ENCODE results near the gene PCNT. TPM values are rescaled to one million over a fixed set of nuclear protein-coding genes. Genes with fewer than 3 reads are reported as not detected.
"Not testable (repeated sequence)": the region's sequence is repeated elsewhere in the genome, so short reads cannot be mapped to it uniquely, and the experiment has no call there.

Gene PCNT
- total RNA-seq, 1 donor from 2014 or later: 55.8 TPM

- peaks cover 30% of the 10 kb centered on the region for H3K4me1 Mint-ChIP-seq (ENCODE audit: low read depth)
- H3K4me3 Mint-ChIP-seq (ENCODE audit: low read depth): peak overlapping the region; percentile 54
- H3K36me3 Mint-ChIP-seq (ENCODE audit: low read depth): peaks cover 44% of the 10 kb centered on the region
- peak overlapping the region; percentile 17 for H3K27ac Mint-ChIP-seq
- no peak for DNase-seq (ENCODE audit: low spot score)
- no peaks in the 10 kb centered on the region for H3K9me3 Mint-ChIP-seq
- no peaks in the 10 kb centered on the region for H3K27me3 Mint-ChIP-seq (ENCODE audit: low read depth)
- intact Hi-C loops (cut with micrococcal nuclease): no loop called here
These were observed 132.8 kb downstream of the PCNT start for GRCh38 chr21:46456750-46457149.

DNA sequence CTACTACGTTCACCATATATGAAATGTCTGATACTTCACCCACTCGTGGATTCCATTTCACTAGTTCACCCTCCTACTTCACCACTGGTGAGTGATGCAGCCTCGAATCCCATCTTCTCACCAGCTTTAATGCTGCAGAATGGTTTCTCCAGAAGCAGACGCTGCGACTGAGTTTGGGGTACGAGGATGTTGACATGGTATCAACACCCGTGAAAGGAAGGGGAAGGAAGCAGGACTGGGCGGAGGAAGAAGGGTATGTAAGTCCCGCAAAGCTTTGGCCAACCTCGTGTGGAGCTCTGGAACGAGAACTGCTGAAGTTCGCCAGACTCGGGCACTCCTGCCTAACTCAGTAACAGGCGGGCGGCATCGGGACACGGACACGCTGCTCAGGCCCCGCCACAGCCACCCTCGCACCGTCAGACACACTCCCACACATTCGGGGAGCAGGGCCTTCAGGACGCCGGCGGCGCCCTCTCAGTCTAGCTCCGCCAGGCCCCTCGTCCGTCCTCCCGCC, 133.9 kb downstream of the PCNT start:
- intact Hi-C loops (cut with micrococcal nuclease): loop anchor here (1.0 kb wide), 2 partner anchors 133 to 177 kb away; partner anchors contain the start of gene PRMT2
- Mint-ChIP-seq H3K36me3 (ENCODE audit: low read depth) (peaks cover 36% of the 10 kb centered on the region), H3K4me3 (ENCODE audit: low read depth) (peak overlapping the region; percentile 94), H3K27me3 (ENCODE audit: low read depth) (no peaks in the 10 kb centered on the region), H3K4me1 (ENCODE audit: low read depth) (peaks cover 30% of the 10 kb centered on the region), H3K27ac (peak overlapping the region; percentile 93), H3K9me3 (no peaks in the 10 kb centered on the region)
- no peak for DNase-seq (ENCODE audit: low spot score)

DNA sequence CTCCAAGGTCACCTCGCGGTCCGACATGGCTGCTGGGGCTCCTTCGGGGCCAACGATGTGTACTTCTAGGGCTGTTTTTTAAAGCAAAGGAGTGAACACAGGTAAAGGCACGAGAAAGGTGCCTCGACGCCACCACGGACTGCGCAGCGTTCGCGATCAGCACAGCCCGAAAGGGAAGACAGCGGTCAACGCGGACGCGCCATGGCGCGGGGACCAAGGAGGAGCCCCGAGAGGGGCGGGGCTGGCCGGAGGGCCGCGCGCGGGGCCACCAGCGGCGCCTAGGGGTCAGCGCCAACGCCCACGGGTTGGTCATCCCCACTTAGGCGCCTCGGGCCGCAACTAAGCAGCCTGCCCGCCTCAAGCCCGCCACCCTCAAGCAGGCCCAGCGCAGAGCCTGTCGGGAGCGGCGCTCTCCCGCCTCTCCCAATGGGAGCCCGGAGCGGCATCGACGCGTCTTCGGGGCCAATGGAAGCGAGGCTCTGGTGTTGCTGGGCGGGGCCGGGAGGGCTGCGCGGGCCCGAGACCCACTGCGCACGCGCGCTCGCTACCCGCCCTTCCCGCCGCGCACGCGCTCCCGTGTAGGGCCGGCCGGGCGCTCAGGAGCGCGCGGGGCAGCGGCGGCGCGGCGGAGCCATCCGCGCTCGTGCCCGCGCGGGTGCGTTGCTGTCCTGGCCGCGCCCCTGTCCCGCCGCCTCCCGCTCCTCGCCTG, 134.5 kb downstream of the PCNT start, which contains the start of gene DIP2A:
Gene DIP2A (plus strand): TSS at position 577 of the 709 bp plus-strand sequence. CDS start 241 bp downstream, outside the sequence.
- Mint-ChIP-seq H3K4me1 (ENCODE audit: low read depth) (peaks cover 30% of the 10 kb centered on the region), H3K36me3 (ENCODE audit: low read depth) (peaks cover 38% of the 10 kb centered on the region), H3K4me3 (ENCODE audit: low read depth) (peak within 1 kb of the TSS; percentile 94), H3K27ac (peak within 1 kb of the TSS; percentile 93), H3K9me3 (no peaks in the 10 kb centered on the region), H3K27me3 (ENCODE audit: low read depth) (no peaks in the 10 kb centered on the region)
- intact Hi-C loops (cut with micrococcal nuclease): loop anchor here (1.0 kb wide), 2 partner anchors 133 to 177 kb away; partner anchors contain the start of gene PRMT2
- DNase-seq (ENCODE audit: low spot score): peak; percentile 94

DNA sequence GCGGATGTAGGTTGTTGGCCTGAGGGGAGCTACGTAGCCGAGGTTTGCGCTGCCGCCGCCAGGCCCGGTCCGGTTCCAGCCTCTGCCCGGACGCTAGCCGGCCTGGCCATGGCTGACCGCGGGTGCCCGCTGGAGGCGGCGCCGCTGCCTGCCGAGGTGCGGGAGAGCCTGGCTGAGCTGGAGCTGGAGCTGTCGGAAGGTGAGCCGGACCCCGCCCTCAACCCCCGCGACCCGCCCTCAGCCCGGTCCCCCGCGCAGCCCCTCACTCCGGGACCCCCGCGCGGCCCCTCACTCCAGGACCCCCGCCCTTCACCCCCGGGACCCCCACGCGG, 135.0 kb downstream of the PCNT start:
- Mint-ChIP-seq H3K4me1 (ENCODE audit: low read depth) (peaks cover 30% of the 10 kb centered on the region), H3K4me3 (ENCODE audit: low read depth) (peak overlapping the region; percentile 78), H3K27ac (no peak overlapping the region), H3K27me3 (ENCODE audit: low read depth) (no peaks in the 10 kb centered on the region), H3K36me3 (ENCODE audit: low read depth) (peaks cover 38% of the 10 kb centered on the region), H3K9me3 (no peaks in the 10 kb centered on the region)
- intact Hi-C loops (cut with micrococcal nuclease): no loop called here
- DNase-seq (ENCODE audit: low spot score): no peak

DNA sequence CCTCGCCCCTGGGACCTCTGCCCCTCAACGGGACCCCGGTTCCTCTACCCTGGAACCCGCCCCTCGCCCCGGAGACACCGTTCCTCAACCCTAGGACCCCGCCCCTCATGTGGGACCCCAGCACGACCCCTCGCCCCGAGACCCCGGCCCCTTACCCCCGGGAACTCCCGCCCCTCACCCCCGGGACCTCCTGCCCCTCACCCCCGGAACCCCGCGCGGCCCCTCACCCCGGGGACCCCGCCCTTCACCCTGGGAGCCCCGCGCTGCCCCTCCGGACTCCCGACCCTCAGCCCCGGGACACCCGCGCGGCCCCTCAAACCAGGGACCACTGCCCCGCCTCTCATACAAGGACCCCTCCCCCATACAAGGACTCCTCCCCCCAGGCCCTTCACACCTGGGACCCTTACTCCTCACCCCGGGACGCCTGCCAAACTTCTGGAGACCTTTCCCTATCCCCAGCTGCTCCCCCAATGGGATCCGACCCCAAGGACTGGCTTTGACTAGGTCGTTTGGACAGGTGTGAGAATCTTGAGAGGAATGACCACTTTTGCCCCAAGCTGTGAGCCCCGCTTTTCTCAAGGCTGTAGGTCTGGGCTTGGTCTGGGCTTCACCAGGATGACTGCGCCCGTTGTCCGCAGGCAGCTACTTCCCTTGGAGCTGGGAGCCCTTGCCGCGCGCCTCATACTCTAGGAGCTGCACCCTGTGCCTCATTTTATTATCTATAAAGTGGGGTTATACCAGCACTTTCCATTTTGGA, 135.6 kb downstream of the PCNT start:
- H3K4me1 Mint-ChIP-seq (ENCODE audit: low read depth): peaks cover 30% of the 10 kb centered on the region
- no peak for DNase-seq (ENCODE audit: low spot score)
- intact Hi-C loops (cut with micrococcal nuclease): no loop called here

GRCh38 chr21:46461909-46462308, 138.0 kb downstream of the PCNT start:
- H3K4me1 Mint-ChIP-seq (ENCODE audit: low read depth): peaks cover 13% of the 10 kb centered on the region
- intact Hi-C loops (cut with micrococcal nuclease): no loop called here

More for the DNA sequence above, 135.6 kb downstream of the PCNT start:
- H3K27me3 Mint-ChIP-seq (ENCODE audit: low read depth): no peaks in the 10 kb centered on the region
- peaks cover 38% of the 10 kb centered on the region for H3K36me3 Mint-ChIP-seq (ENCODE audit: low read depth)
- H3K9me3 Mint-ChIP-seq: no peaks in the 10 kb centered on the region
- peak overlapping the region; percentile 87 for H3K27ac Mint-ChIP-seq
- peak overlapping the region; percentile 89 for H3K4me3 Mint-ChIP-seq (ENCODE audit: low read depth)

GRCh38 chr21:46465153-46465552, 141.2 kb downstream of the PCNT start:
- H3K36me3 Mint-ChIP-seq (ENCODE audit: low read depth): peaks cover 22% of the 10 kb centered on the region
- DNase-seq (ENCODE audit: low spot score); H3K9me3 Mint-ChIP-seq; H3K27ac Mint-ChIP-seq; intact Hi-C loops (cut with micrococcal nuclease); H3K27me3 Mint-ChIP-seq (ENCODE audit: low read depth); H3K4me3 Mint-ChIP-seq (ENCODE audit: low read depth); H3K4me1 Mint-ChIP-seq (ENCODE audit: low read depth): not testable (repeated sequence)

More at GRCh38 chr21:46461909-46462308, 138.0 kb downstream of the PCNT start:
- DNase-seq (ENCODE audit: low spot score): no peak
- no peak overlapping the region for H3K27ac Mint-ChIP-seq
- no peak overlapping the region for H3K4me3 Mint-ChIP-seq (ENCODE audit: low read depth)
- peaks cover 25% of the 10 kb centered on the region for H3K36me3 Mint-ChIP-seq (ENCODE audit: low read depth)
- H3K9me3 Mint-ChIP-seq: no peaks in the 10 kb centered on the region
- no peaks in the 10 kb centered on the region for H3K27me3 Mint-ChIP-seq (ENCODE audit: low read depth)

- H3K27ac Mint-ChIP-seq: no peak overlapping the region
- H3K36me3 Mint-ChIP-seq (ENCODE audit: low read depth): peaks cover 22% of the 10 kb centered on the region
- H3K4me1 Mint-ChIP-seq (ENCODE audit: low read depth): peaks cover 5% of the 10 kb centered on the region
- no peaks in the 10 kb centered on the region for H3K27me3 Mint-ChIP-seq (ENCODE audit: low read depth)
- no peak for DNase-seq (ENCODE audit: low spot score)
- intact Hi-C loops (cut with micrococcal nuclease): no loop called here
- no peak overlapping the region for H3K4me3 Mint-ChIP-seq (ENCODE audit: low read depth)
- no peaks in the 10 kb centered on the region for H3K9me3 Mint-ChIP-seq
These were observed 141.7 kb downstream of the PCNT start for GRCh38 chr21:46465651-46466050.

DNA sequence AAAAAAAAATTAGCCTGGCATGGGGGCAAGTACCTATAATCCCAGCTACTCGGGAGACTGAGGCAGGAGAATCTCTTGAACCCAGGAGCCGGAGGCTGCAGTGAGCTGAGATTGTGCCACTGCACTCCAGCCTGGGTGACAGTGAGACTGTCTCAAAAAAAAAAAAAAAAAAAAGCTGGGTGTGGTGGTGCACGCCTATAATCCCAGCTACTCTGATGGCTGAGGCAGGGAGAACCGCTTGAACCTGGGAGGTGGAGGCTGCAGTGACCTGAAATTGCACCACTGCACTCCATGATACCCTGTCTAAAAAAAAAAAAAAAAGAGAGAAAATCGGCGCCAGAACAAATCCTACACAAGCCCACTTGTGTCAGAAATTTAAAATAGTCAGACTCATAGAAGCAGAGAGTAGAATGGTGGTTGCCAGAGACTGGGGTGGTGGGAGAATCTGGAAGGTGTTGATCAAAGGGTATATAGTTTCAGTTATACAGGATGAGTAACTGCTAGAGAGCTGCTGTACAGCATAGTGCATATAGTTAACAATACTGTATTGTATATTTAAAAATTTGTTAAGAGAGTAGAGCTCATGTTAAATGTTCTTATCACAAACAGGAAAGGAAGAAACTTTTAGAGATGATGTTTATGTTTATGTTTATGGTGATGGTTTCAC, 144.3 kb downstream of the PCNT start:
- peaks cover 17% of the 10 kb centered on the region for H3K36me3 Mint-ChIP-seq (ENCODE audit: low read depth)
- no peak overlapping the region for H3K27ac Mint-ChIP-seq
- peaks cover 12% of the 10 kb centered on the region for H3K4me1 Mint-ChIP-seq (ENCODE audit: low read depth)
- intact Hi-C loops (cut with micrococcal nuclease): no loop called here
- no peaks in the 10 kb centered on the region for H3K9me3 Mint-ChIP-seq
- H3K27me3 Mint-ChIP-seq (ENCODE audit: low read depth): no peaks in the 10 kb centered on the region
- DNase-seq (ENCODE audit: low spot score): no peak
- H3K4me3 Mint-ChIP-seq (ENCODE audit: low read depth): no peak overlapping the region

DNA sequence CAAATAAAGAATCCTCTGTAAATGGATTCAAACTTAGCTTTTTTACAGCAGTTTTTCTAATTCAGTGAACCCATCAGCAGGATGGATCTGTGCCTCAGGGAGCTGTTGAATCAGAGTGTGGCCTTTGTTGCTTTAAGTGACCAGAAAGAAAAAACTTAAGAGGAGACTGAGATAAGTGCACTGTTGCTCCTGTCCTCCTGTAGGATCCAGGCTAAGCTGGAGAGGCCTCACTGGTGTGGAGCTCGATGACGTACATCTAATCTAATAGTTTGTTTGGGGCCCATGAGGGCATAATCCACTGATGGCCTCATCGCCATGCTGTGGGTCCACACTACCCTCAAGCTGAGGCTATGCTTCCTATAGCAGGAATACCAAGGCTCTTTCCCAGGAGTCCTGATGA, 145.3 kb downstream of the PCNT start:
- Mint-ChIP-seq H3K27me3 (ENCODE audit: low read depth) (no peaks in the 10 kb centered on the region), H3K9me3 (no peaks in the 10 kb centered on the region), H3K4me3 (ENCODE audit: low read depth) (no peak overlapping the region), H3K4me1 (ENCODE audit: low read depth) (peaks cover 14% of the 10 kb centered on the region), H3K27ac (no peak overlapping the region), H3K36me3 (ENCODE audit: low read depth) (peaks cover 13% of the 10 kb centered on the region)
- no peak for DNase-seq (ENCODE audit: low spot score)
- intact Hi-C loops (cut with micrococcal nuclease): no loop called here

DNA sequence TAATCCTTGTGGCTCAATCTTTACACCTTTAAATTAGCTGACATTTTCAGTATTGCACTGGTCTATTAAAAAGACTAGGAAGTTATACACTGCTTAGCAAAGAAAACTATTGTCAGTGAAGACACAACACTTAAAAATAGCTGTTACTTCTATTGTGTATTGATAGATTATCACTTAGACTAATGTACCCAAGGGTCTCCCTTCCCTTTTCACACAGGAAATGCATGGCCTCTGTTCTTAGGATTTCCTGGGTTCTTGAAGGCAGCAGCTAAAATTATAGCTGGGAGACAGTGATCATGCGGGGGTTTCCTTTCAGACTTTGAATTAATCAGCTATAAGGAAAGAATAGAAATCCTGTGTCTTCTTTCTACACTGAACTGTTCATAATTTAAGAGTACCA, 147.6 kb downstream of the PCNT start:
- Mint-ChIP-seq H3K36me3 (ENCODE audit: low read depth) (peaks cover 6% of the 10 kb centered on the region), H3K27ac (no peak overlapping the region), H3K4me3 (ENCODE audit: low read depth) (no peak overlapping the region), H3K4me1 (ENCODE audit: low read depth) (peaks cover 17% of the 10 kb centered on the region), H3K9me3 (no peaks in the 10 kb centered on the region), H3K27me3 (ENCODE audit: low read depth) (no peaks in the 10 kb centered on the region)
- intact Hi-C loops (cut with micrococcal nuclease): no loop called here
- no peak for DNase-seq (ENCODE audit: low spot score)

DNA sequence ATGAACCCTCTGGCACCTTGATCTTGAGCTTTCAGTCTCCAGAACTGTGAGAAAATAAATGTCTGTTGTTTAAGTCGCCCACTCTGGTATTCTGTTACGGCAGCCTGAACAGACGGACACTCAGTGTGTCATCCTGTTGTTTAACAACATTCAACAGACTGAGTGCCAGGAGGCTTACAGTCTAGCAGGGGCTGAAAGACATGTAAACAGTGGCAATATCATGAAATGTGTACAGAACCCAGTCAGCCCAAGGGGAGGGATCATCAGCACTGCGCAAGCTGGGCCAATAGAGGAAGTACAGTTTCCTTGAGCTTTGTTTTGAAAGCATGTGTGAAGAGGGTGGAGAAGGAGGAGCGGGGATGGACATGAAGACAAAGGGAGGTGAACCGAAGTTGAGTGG, 148.3 kb downstream of the PCNT start:
- intact Hi-C loops (cut with micrococcal nuclease): no loop called here
- H3K4me1 Mint-ChIP-seq (ENCODE audit: low read depth): peaks cover 17% of the 10 kb centered on the region
- H3K4me3 Mint-ChIP-seq (ENCODE audit: low read depth): no peak overlapping the region

More for the DNA sequence above, 148.3 kb downstream of the PCNT start:
- Mint-ChIP-seq H3K9me3 (no peaks in the 10 kb centered on the region), H3K27me3 (ENCODE audit: low read depth) (no peaks in the 10 kb centered on the region), H3K36me3 (ENCODE audit: low read depth) (peaks cover 6% of the 10 kb centered on the region), H3K27ac (no peak overlapping the region)
- no peak for DNase-seq (ENCODE audit: low spot score)
